Activated CD4-positive, alpha-beta T cell treated with anti-CD3 and anti-CD28 coated beads, Interleukin-2, amount 50 U/mL, for 48 hours (primary cell): ENCODE results near the gene IDH1.
"Not testable (repeated sequence)": the region's sequence is repeated elsewhere in the genome, so short reads cannot be mapped to it uniquely, and the experiment has no call there.

Experiments
- DNase-seq, 2 experiments: peaks; one replicate each; pipeline ENCODE4 v3.0.0-alpha.2; 2020

IDH1 gene

DNA sequence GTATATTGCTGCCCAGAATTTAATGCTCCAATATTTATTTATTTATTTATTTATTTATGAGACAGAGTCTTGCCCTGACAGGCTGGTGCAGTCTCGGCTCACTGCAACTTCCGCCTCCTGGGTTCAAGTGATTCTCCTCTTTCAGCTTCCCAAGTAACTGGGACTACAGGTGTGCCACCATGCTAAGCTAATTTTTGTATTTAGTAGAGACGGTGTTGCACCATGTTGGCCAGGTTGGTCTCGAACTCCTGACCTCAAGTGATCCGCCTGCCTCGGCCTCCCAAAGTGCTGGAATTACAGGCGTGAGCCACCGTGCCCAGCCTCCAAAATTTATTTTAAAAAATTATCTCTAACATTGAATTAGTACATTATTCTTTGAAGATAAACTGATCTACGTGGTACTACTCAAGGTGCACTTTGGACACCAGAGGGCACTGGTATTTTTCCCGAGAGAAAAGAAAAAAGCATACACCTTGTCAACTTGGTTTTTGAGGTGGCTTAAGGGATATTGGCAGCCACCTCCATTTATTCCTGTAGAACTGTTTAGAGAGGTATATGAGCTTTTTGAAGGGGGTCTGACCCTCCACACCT is 1.4 kb upstream of the IDH1 start:
- no peak for DNase-seq

DNA sequence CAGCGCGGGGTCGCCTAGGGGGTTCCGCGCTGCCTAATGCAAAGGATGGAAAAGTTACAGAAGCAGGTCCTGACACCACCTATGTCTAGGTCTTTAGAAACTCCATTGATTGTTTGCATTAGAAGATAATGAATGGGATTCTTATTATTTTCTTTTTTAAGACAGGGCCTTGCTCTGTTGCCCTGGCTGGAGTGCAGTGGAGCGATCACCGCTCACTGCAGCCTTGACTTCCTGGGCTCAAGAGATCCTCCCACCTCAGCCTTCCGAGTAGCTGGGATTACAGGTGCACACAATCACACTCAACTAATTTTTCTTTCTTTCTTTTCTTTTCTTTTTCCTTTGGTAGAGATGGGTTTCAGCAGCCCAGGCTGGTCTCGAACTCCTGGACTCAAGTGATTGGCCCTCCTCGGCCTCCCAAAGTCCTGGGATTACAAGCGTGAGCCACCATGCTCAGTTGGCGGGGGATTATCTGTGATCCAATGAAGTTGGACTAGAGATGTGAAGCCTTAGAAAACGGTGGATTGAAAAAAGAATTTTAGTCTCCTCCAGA is 761 bp upstream of the IDH1 start:
- no peak for DNase-seq

DNA sequence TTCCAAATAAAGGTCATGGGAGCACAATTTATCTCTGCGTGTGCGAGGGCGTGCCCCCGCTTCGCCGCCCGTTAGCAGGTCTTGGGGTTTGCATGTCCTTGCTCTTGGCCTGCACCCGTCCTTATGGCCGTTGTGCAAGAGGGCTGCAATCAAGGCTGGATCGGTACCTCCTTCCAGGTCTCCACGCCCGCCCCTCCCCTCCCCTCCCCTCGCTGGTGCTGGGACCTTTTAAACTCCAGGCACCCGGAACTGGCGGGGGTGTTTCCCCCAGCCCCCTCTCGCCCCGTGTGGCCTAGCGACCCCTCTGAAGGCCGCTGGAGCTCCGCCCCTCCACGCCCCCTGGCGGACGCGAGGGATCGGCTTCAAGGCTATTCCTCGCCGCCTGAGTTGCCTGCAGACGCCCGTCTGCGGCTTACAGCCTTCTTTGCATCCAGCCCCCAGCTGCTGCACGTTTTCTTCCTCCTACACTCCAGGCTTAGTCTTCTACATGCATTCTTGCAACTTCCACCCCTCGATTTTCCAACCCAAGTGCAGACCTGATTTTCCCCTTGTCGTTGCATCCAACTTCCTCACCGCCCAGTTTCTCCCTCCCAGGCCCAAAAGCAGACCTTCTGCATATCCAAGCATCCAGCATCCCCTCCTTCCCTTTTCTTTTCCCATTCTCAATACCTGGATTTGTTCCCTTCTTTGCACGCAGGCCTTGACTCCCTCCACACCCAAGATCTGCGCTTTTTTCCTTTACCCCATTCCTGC is 577 bp downstream of the IDH1 start:
- peak; percentile 81 to 85 for DNase-seq

DNA sequence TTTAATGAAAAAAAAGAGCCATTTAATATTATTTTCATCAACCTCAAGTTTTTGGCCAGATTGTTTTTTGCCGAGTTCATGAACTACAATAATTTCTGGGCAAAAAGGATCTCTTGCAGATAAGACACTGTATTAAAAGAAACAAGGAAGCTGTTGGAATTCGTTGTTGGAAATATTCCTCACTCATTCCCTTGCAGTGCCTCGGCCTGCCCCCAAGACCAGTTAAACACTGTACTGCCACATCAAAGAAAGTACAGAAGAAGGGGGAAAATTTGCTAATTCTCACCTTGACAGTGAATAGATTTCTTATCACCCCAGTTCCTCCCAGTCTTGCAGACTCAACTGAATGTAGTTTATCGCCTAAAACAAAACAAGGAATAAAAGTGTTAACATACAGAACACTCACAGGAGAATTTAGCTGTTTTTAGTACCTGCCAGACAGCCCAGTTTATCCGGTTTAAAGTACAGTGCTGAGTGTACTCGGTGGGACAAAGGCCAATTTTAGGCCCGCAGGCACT is 1.2 kb downstream of the IDH1 start:
- no peak for DNase-seq

DNA sequence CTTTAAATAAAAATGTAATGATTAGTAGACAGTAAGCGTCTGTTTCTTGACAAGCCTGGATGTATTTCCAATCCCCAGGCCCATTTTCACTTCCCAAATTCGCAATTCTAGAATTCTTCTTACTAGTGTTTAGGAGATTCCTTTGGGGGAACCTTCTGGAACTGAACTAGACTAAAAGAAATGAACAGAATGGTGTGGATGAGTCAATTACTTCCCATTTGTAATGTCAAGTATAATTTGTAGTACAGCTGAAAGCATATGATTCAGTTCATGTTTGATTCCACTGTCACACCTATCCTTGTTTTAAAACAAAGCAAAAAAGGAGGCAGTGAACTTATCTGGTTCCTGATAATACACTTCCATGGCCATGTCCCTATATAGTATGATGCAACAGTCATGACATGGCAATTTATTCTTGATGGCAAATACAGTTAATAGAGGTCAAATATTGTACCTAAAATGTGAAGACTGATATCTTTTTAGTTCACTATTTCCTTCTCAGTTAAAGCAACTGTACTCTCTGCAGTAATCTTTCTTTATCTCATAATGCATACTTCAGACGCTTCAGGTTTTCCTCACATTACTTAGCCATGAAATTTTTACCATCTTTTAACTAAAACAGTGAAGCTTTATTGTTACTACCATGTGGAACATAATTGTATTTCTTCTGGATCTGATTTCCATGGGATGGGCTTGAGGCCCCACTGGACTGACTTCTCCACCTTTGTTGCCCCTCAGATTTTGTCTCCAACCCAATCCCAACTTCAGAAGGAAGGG is 2.0 kb downstream of the IDH1 start:
- no peak for DNase-seq

DNA sequence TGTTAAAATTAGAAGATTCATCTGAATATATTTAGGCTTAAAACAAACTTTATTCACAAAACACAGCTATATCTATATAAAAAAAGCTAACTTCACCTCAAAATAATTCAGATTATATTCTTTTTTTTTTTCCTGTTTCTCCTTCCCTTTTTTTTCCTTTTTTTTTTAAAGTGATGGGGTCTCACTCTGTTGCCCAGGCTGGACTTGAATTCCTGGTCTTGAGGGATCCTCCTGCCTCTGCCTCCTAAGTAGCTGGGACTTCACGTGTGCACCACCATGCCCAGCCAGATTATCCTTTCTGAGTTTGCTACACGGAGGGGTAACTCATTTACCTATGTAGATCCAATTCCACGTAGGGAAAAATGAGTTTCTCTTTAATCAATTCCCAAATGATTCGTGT is 3.8 kb downstream of the IDH1 start:
- DNase-seq, result no peak

DNA sequence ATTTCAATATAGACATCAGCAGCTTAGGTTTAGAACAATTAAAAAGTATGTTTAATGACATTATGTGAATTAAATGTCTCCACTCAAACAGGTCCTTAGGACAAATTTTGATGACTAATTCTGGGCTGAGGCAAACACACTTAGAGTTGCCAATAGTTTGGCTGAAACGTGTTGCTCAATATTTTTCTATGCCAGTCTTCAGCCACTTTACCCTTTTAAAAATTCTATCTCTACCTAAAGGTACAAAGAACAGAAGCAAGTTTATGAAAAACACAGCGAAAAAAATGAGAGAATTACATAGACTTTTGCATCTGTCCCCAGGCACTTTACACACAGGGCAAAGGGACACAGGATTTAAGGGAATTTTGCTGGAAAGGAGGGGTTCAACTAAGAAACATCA is 4.5 kb downstream of the IDH1 start:
- no peak for DNase-seq

DNA sequence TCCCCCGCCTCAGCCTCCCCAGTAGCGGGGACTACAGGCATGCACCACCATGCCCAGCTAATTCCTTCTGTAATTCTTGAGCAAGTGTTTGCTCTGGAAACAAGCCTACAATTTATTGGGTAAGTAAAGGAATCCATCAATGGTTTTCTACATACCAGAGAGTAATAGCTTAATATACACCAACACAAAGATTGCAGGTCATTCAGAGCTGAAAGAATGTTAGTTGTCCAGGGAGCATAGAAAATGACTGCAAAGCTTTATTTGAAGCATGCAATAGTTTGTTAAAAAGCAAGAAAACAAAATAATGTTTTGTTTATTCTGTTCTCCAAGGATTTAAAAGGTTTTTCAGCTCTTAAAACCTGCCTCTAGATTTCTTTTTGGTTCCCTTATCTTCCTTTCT is 5.6 kb downstream of the IDH1 start:
- DNase-seq, result no peak

DNA sequence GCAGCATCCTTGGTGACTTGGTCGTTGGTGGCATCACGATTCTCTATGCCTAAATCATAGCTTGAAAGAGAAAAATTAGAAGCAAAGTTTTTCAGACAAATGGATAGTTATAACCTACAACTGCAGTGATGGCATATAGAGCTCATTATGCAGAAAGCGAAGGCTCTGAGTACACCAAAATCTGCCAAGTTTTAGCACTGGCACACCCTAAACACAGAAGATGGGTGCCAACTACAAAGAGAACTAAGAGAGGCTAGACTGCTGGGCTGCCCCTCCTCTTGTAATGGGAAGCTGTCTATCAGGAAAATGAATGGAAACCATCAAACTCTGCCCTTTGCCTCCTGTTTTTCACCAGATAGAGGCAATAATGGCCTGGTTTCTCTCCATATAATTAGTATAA is 6.3 kb downstream of the IDH1 start:
- no peak for DNase-seq

DNA sequence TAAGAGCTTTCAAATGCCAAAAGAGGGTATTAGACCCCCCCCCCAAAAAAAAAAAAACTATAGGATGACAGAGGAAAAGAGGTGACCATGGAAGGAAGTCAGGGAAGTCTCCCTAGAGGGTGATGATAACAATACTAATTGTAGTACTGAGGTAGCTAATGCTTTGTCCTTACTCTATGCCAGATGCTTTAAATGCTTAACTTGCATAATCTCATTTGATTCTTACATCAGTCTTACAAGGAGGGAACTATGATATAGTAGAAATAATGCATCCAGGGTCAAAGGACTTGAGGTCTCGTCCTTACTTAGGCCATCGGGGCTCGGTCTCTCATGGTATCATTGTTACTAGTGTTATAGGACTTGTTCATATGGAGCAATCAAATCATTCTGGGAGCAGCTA is 9.1 kb downstream of the IDH1 start:
- DNase-seq, result no peak

DNA sequence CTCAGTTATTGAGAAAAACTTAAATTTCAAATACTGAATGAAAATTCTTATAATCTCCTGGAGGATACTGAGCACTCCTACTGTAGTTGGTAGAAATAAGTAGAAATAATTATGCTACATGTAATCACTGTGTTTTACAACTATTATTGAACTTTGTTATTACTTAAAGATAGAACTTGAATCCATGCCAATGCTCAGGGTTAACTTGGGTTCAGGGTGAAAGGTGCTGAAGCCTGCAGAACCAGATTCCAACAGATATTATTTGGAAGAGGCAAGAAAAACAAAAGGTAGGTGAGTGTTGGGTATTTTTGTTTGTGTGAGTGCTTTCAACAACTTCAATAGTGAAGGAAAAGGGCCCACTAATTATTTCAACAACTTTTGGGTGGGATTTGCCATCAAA is 10.4 kb downstream of the IDH1 start:
- no peak for DNase-seq

DNA sequence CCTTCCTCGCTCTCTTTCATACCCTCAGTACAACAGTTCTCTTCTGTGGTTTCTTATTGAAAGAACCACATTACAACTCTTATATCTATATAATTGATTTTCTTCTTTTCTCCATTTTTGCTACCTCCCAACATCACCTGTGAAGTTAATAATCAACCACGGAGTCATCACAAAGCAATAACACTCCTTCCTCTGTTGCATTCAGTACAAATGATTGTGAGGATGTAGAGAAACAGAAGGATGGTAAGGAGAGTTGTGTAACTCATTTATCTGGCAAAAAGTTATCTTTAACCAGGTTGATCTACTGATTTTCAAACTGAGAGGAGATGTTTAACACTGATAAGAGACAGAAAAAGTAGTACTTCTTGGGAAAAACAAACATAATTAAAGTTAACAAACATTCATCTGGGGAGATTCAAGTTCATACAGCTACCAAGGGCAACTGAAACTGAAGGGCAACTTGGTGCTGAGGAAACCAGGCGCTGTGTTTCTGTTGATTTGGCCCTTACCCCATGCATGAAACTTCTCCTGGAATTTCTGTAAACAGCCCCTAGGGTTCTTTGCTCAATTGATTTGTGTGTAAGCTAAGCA is 14.2 kb downstream of the IDH1 start:
- no peak for DNase-seq

DNA sequence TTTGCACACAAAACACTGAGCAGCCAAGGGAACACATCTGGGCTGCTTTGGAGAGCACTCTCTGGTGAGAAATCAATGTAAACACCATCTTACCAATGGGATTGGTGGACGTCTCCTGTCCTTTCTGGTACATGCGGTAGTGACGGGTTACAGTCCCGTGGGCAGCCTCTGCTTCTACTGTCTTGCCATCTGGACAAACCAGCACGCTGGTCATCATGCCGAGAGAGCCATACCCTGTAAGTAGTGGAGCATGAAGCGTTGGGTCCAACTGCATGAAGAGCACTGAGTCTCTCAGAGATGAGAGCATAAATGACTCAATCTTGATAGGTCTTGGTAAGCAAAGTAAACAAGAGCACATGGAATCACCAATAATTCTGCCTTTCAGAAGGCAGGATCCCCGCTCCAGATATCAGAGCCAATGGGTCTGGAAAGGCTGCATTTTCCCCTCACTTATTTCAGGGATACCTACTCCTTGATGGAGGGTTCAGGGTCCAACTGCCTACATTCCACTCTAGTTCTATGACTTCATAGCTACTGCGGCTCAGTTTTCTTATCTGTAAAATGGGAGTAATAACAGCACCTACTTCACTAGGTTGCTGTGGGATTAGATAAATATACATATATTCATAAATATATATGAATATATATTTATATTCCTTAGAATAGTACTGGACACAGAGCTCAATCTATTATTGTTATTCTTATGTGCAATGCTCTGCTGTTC is 14.9 kb downstream of the IDH1 start:
- DNase-seq, result no peak

DNA sequence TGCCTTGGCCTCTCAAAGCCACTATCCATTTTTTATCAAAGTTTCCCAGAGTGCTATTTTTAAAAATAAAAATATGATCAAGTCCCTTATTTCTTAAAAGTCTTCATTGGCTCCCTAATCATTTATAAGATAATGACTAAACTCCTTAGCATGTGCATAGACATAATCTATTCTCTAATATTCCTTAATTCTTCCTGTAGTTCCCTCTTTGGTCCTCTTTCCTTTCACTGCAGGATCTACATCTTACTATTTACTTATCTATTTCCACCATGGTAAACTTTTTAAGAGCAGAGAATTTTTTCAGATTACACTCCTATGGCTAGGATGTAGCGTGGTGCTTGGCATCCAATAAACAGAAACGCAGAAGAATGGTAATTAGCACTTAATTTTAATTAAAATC is 19.0 kb downstream of the IDH1 start:
- no peak for DNase-seq

DNA sequence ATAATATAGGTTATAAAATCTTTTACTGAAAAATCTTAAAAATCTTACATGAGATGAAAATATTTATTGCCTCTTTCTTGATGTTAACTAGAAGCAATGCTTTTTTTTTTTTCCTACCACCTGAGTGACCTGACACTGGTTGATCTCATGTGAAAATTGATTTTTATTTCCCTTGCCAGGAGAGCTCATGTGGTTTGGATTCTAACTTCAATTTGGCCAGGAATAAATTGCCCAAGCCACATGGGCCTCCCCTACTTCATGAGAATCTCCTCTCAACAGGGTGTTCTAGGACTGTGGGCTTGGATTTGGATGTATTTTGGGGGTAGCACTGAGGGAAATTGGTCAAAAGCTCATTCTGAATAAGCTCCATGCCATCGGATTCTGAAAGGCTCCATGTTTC is 20.1 kb downstream of the IDH1 start:
- DNase-seq, result no peak

DNA sequence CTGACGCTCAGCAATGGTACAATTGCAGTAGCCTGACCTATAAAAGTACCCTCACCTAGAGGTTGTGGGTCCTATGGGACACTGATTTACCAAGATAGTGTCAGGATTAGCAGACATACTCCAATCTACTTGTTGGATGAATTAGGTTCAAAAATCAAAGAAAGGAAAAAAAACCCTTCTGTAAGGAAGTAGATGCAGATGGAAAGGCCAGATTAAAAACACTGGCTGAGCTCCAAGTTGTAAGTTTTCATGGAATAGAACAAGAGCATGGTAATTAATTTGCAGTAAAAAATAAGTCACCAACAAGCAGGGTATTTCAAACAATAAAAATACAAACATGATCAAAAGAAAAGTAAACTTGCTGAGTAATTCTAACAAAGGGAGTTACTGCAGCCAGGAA is 26.4 kb downstream of the IDH1 start:
- no peak for DNase-seq

DNA sequence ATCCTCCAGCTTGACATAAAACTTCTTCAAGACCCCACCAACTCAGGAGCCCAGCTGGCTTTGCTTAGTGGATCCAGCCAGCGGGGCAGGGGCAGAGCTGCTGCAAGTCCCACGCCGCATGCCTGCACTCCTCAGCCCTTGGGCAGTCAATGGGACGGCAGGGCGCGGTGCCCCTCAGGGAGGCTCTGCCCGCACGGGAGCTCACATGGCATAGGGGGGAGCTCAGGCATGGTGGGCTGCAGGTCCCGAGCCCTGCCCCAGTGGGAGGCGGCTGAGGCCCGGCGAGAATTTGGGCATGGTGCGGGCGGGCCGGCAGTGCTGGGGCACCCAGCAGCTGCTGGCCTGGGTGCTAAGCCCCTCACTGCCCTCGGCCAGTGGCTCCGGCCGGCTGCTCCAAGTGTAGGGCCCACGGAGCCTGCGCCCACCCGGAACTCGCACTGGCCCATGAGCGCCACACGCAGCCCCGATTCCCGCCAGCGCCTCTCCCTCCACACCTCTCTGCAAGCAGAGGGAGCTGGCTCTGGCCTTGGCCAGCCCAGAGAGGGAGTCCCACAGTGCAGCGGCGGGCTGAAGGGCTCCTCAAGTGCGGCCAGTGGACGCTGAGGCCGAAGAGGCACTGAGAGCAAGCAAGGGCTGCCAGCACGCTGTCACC is 27.2 kb downstream of the IDH1 start:
- DNase-seq, result no peak

DNA sequence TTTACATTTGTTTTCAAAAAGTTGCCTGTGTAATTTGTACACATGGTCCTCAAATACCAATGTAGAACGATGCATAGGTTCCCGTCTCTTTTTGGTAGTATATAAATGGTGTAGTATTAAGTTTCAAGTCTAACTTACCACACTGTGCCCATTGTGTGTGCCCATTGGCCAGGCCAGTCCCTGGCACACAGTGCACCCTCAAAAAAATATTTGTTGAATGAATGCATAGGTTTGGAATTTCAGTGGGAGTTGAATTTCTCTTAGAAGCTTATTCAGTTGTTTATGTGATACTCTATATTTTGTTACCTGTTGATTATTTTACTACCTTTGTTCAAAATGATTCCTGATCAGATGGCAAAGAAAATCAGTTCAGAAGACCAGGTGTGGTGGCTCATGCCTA is 30.1 kb downstream of the IDH1 start:
- DNase-seq, result no peak

DNA sequence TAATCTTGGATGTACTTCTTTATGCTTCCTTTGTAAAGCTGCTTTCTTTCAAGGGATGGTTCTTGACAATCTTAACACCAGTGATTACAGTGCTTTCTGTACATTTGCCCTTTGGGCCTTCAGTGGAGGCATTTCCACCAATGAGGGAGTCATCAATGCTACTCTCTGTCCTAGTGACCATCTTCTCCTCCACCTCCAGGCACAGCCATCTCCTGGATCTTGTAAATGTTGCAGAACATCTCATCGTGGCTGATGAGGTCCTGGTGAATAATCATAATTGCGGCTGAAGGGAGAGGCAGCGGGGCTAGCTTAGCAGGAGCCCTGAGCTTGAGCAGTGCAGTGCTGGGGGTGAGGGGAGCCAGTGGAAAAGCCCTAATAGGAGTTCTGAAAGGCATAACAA is 32.5 kb downstream of the IDH1 start:
- no peak for DNase-seq

DNA sequence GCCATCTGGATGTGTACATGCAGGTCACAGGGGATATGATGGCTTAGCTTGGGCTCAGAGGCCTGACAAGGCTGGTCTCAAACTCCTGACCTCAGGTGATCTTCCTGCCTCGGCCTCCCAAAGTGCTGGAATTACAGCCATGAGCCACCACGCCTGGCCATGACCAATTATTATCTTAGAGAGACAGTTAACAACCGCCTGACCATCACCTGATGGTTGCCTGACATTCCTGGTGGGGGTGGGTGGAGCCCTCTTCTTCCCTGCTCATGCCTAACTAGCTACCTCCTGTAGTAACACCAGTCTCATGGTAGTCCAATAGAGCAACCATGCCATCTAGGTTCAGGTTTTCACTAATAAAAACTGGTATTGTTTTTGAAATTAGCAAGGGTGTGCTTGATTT is 33.0 kb downstream of the IDH1 start:
- DNase-seq, result not testable (repeated sequence)

DNA sequence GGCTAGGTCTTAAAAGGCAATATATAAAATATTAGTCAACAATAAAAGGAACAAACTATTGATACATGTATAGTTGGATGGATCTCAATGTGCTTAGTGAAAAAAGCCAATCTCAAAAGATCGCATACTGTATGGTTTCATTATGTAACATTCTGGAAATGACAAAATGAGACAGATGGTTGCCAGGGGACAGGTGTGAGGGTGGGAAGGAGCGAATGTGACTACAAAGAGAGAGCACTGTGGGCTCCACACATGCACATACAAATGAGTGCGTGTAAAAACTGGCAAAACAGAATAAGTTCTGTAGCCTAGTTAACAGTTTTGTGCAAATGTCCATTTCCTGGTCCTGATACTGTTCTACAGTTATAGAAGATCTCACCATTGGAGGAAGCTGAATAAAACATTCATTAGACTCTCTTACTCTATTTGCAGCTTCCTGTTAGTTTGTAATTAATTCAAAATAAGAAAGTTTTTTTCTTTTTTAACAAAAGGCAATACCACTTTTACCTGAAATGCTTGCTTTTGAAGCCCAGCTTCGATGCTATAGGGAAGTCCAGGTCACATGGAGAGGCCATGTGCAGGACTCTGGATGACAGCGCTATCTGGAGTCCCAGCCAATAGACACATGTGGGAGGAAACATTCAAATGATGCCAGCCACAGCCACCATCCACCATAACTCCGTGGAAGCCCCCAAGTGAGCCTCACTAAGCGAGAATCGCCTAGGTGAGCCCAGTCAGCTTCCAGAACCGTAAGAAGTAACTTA is 44.0 kb downstream of the IDH1 start:
- DNase-seq, result no peak
